ENCODE measurements around the gene ZP3.
"Not testable (repeated sequence)": the region's sequence is repeated elsewhere in the genome, so short reads cannot be mapped to it uniquely, and the experiment has no call there.

Gene ZP3

GRCh38 chr7:76405738-76406137, 19.0 kb upstream of the ZP3 start:
- no peak for DNase-seq (ENCODE audit: low spot score)

DNA sequence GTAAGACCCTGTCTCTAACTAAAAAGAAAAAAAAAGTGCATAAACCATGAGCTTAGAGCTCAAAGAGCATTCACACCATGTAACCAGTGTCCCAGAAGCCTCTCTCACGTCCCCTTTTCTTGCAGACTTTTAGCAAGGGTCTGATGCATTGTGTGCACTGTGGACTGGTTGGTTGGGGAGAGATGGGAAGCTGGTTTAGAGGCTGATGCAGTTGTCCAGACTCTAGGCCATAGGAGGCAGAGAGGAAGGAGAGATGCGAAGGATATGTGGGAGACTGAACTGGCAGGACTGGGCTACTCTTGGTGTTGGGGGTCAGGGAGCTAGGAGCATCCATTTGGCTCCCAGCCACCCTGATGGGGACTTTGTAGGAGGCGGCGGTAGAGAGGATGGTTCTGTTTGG, 17.0 kb upstream of the ZP3 start:
- DNase-seq (ENCODE audit: low spot score) = no peak

DNA sequence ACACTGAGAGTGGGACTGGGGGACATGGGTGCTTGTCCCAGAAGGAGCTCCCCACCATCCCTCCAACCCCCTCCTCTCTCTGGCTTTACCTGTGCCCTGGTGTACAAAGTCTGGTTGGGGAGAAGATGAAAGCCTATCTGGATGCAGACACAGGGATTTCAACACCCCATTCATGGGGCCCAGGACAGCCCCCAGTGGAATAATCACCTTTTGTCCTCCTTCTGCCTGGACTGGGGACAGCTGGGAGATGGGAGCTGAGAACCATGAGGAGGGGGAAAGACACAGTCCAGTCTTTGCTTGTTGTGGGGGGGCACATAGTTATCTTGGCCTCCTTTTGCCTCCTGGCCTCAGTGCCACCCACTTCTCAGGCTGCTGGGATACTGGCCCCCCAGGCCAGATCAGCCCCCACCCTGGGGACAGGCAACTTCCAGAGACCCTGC, 16.6 kb upstream of the ZP3 start:
- DNase-seq (ENCODE audit: low spot score) = no peak

GRCh38 chr7:76409537-76409936, 15.2 kb upstream of the ZP3 start, which contains the start of gene SSC4D:
TSS of gene SSC4D (minus strand) at chr7:76409697. CDS start at chr7:76404439, 5,258 bp downstream.
- no peak for DNase-seq (ENCODE audit: low spot score)

- DNase-seq (ENCODE audit: low spot score) = no peak
Observed at GRCh38 chr7:76411626-76412025, 13.1 kb upstream of the ZP3 start.

DNA sequence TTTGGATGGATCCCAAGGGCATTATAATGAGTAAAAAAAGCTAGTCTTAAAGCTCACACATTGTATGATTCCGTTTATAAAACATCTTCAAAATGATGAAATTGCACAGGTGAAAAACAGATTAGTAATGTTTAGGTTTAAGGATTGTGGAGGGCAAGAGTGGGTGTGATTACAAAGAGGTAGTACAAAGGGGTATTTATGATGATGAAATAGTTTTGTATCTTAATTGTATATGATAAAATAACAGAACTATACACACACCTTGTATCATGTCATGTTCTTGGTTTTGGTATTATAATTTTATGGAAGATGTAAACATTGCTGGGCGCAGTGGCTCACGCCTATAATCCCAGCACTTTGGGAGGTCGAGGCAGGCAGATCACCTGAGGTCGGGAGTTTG, 12.5 kb upstream of the ZP3 start:
- DNase-seq (ENCODE audit: low spot score) = no peak

GRCh38 chr7:76417654-76418310, 7.0 kb upstream of the ZP3 start:
- not testable (repeated sequence) for DNase-seq (ENCODE audit: low spot score)

DNA sequence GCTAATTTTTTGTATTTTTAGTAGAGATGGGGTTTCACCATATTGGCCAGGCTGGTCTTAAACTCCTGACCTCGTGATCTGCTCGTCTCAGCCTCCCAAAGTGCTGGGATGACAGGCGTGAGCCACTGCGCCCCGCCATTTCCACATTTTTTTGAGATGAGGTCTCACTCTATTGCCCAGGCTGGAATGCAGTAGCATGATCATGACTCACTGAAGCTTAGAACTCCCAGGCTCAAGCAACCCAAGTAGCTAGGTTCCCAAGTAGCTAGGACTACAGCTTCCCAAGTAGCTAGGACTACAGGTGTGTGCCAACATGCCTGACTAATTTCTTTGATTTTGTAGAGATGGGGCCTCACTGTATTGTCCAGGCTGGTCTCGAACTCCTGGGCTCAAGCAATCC, 3.7 kb upstream of the ZP3 start:
- not testable (repeated sequence) for DNase-seq (ENCODE audit: low spot score)

- DNase-seq (ENCODE audit: low spot score) = no peak
Observed at GRCh38 chr7:76423666-76424412, 911 bp upstream of the ZP3 start.

DNA sequence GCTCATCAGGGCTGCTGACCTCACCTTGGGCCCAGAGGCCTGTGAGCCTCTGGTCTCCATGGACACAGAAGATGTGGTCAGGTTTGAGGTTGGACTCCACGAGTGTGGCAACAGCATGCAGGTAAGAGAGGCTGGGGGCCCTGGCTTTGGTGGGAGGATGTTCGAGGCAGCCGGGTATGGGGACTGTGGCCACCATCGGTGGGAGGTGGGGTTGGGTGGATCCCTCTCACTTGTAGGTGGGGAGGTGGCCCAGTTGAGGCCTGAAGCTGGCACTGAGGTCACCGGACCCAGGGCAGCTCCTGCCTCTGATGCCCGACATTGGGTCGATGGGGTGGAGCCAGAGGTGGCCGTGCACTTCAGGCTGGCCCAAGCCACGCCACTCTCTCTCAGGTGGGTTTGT, 406 bp downstream of the ZP3 start:
- no peak for DNase-seq (ENCODE audit: low spot score)

DNA sequence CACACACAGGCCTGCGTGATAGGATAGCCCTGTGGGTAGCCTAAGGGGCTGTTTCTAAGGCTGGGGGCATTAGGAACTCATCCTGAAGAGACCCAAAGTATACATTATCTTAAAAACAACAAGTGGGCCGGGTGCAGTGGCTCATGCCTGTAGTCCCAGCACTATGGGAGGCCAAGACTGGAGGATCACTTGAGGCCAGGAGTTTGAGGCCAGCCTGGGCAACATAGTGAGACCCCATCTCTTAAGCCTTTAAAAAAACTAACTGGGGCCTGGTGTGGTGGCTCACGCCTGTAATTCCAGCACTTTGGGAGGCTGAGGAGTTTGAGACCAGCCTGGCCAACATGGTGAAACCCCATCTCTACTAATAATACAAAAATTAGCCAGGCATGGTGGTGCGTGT, 808 bp downstream of the ZP3 start:
- DNase-seq (ENCODE audit: low spot score) = not testable (repeated sequence)

DNA sequence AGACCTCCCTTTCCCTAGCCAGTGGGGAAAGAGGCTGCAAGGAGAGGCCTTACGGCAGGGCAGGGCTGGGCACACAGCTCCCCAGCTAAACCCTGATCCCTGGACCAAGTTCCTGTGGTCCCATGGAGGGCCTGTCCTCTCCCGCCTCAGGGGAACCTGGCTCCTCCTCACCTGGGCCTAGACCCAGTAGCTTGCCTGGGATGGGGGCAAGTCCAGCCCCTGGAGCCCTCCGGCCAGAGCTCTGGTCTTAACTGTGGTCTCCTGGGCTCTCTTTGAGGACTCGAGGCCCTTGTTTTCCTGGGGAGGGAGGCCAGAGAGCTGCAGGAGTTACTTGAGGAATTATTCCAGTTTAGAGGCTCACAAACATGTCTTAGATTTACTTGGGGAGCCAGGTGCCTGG, 1.5 kb downstream of the ZP3 start:
- DNase-seq (ENCODE audit: low spot score) = no peak

- no peak for DNase-seq (ENCODE audit: low spot score)
Observed at GRCh38 chr7:76427635-76428034, 2.9 kb downstream of the ZP3 start.

GRCh38 chr7:76428149-76428823, 3.5 kb downstream of the ZP3 start:
- no peak for DNase-seq (ENCODE audit: low spot score)

DNA sequence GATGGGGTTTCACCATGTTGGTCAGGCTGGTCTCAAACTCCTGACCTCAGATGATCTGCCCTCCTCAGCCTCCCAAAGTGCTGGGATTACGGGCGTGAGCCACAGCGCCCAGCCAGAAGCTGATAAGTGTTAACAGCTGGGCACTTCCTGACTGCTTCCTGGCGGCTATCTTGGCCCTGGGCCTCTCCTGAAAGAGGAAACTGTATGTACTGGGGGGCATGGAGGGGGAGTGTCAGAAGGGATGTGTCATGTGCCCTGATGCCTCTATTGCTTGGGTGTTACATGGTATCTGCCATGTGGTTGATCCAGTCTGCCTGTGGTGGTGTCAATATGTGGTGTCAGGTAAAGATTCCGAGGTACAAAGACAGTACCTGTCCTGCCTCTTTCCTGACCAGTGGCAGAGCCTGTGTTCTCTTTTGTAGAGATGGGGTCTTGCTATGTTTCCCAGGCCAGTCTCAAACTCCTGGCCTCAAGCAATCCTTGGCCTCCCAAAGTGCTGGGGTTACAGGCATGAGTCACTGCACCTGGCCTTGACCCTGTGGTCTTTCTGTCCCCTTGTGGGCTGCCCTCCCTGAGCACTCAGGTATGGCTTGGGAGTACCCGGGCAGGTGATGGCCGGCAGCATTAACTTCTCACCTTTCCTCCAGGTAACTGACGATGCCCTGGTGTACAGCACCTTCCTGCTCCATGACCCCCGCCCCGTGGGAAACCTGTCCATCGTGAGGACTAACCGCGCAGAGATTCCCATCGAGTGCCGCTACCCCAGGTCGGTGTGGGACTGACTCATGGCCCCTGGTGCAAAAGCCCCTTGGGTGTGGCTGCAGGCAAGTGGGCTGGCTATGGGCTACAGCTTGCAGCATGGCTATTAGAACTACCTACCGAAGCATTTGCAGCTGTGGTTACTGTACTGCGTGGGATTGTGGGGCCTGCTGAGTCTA, 4.4 kb downstream of the ZP3 start:
- DNase-seq (ENCODE audit: low spot score) = no peak

DNA sequence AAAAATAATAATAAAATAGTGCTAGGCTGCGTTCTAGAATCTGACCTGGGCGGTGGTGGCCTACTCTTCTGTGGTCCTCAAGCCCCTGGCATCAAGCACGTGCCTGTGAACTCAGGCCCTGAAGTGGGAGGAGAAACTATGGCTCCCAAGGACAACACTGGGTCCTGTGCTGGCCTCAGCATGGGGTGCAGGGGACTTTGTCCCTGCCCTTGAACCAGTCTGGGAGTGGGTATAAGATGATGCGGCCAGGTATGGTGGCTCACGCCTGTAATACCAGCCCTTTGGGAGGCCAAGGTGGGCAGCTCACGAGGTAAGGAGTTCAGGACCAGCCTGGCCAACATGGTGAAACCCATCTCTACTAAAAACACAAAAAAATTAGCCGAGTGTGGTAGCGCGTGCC, 5.5 kb downstream of the ZP3 start:
- DNase-seq (ENCODE audit: low spot score) = no peak

DNA sequence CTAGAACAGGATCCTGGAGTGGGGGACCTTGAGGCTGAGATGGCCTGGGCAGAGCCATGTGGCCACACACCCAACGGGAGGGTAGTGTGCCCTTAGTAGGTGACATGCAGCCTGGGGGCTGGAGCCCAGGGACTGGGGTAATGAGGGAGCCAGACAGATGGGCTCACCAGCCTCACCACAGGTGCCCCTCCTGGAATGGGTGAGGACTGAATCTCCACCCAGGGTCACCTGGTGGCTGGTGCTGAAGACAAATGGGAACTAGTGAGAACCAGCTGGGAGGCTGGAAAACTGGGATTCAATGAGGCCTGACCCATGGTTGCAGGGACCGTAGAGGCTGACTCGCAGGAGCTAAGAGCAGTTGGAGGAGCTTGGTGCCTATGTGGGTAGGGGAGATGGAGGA, 6.1 kb downstream of the ZP3 start:
- no peak for DNase-seq (ENCODE audit: low spot score)

DNA sequence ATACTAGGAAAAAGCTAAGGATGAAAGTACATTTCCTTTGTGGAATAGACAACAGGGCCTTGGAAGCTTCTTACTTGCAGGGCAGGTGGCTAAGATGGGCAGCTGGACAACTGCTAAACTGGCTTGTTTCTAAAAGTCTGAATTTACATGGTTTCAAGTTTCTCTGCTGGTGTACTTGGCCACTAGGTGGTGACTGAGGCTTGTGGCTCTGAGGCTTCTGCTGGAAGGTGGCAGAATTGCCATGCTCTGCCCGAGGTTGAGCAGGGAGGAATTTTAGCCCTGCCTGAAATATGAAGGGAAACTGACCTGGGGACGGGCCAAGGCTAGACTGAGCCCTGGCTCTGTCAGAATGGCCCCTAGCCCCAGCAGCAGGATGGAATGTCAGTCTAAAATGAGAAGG, 13.1 kb downstream of the ZP3 start:
- peak; percentile 67 for DNase-seq (ENCODE audit: low spot score)

GRCh38 chr7:76439120-76439888, 14.6 kb downstream of the ZP3 start:
- not testable (repeated sequence) for DNase-seq (ENCODE audit: low spot score)

- DNase-seq (ENCODE audit: low spot score) = not testable (repeated sequence)
Observed at GRCh38 chr7:76440404-76440803, 15.7 kb downstream of the ZP3 start.

- DNase-seq (ENCODE audit: low spot score) = not testable (repeated sequence)
Observed at GRCh38 chr7:76441792-76442191, 17.0 kb downstream of the ZP3 start.
